ENCODE results near the gene PIBF1.

DNA sequence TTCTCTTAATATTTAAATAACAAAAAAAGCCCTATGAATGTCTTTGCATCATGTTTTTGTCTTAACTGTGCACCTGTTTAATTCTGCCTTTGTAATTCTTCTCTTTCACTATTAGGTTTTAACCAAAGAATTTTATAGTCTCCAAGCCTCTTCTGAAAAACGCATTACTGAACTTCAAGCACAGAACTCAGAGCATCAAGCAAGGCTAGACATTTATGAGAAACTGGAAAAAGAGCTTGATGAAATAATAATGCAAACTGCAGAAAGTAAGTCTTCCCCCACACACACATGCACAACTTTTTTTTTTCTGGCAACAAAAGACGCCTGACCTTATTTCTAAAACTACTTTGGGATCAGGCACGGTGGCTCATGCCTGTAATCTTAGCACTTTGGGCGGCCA is 126.5 kb downstream of the PIBF1 start:
- TF ChIP-seq POLR2A (IDR thresholded peaks at IDR 0.05; ENCODE audit: low read depth, low read length) (no peak), MAFK (IDR thresholded peaks at IDR 0.05; ENCODE audit: low read depth, low read length) (no peak), CTCF (conservative IDR thresholded peaks at IDR 0.05; ENCODE audit: low read depth, low read length) (no peak), RFX5 (IDR thresholded peaks at IDR 0.05; ENCODE audit: low read depth, low read length) (no peak), RAD21 (IDR thresholded peaks at IDR 0.05; ENCODE audit: low read length) (no peak), FOS (IDR thresholded peaks at IDR 0.05; ENCODE audit: low read depth, low read length) (no peak), NFE2L2 (IDR thresholded peaks at IDR 0.05; ENCODE audit: low read depth, low read length) (no peak), CEBPB (IDR thresholded peaks at IDR 0.05; ENCODE audit: low read depth, low read length) (no peak), USF2 (IDR thresholded peaks at IDR 0.05; ENCODE audit: low read depth, low read length) (no peak)

Measured in IMR-90 (cell line).